Stimulated activated CD4-positive, alpha-beta T cell treated with anti-CD3 and anti-CD28 coated beads, TNF-alpha, amount 100 ng/mL, for 4 hours (primary cell): Measurements from ENCODE around the gene PCDH8.

Experiments used
- DNase-seq, 3 experiments: peaks; one replicate each; pipeline ENCODE4 v3.0.0-alpha.2; 2020; ENCODE audit warnings: low read depth in 3 of 3

The PCDH8 gene

GRCh38 chr13:52848455-52849195 lies at the start of gene PCDH8:
PCDH8 (minus strand) TSS chr13:52848640; CDS start chr13:52848436, 204 bp downstream.
- DNase-seq = no peak

- DNase-seq = no peak
Observed at GRCh38 chr13:52896827-52897659, 48.6 kb upstream of the PCDH8 start.

GRCh38 chr13:52894413-52894812 lies 46.0 kb upstream of the PCDH8 start:
- DNase-seq = no peak

GRCh38 chr13:52892925-52893324 lies 44.5 kb upstream of the PCDH8 start:
- no peak for DNase-seq

GRCh38 chr13:52891706-52892105 lies 43.3 kb upstream of the PCDH8 start:
- no peak for DNase-seq

- no peak for DNase-seq
Observed at GRCh38 chr13:52887165-52887564, 38.7 kb upstream of the PCDH8 start.

- DNase-seq = no peak
Observed at GRCh38 chr13:52885141-52885540, 36.7 kb upstream of the PCDH8 start.

GRCh38 chr13:52884429-52885010 lies 36.1 kb upstream of the PCDH8 start:
- no peak for DNase-seq

GRCh38 chr13:52882785-52883184 lies 34.3 kb upstream of the PCDH8 start:
- no peak for DNase-seq

GRCh38 chr13:52879950-52880741 lies 31.7 kb upstream of the PCDH8 start:
- no peak for DNase-seq

- no peak for DNase-seq
Observed at GRCh38 chr13:52878831-52879230, 30.4 kb upstream of the PCDH8 start.

- DNase-seq = no peak
Observed at GRCh38 chr13:52870143-52870542, 21.7 kb upstream of the PCDH8 start.

GRCh38 chr13:52869621-52870020 lies 21.2 kb upstream of the PCDH8 start:
- DNase-seq = no peak

GRCh38 chr13:52869050-52869449 lies 20.6 kb upstream of the PCDH8 start:
- DNase-seq = no peak

GRCh38 chr13:52868190-52868589 lies 19.8 kb upstream of the PCDH8 start:
- no peak for DNase-seq

GRCh38 chr13:52864941-52865340 lies 16.5 kb upstream of the PCDH8 start:
- no peak for DNase-seq

- DNase-seq = no peak
Observed at GRCh38 chr13:52862358-52863206, 14.1 kb upstream of the PCDH8 start.

- DNase-seq = no peak
Observed at GRCh38 chr13:52852444-52852843, 4.0 kb upstream of the PCDH8 start.

- DNase-seq = no peak
Observed at GRCh38 chr13:52851137-52851962, 2.9 kb upstream of the PCDH8 start.
